HEK293 (cell line): ENCODE results near the gene ALG11.
A peak's percentile ranks its signal among the peaks of the same experiment; 100 is the strongest.

Experiments
- CTCF ChIA-PET: fragments of 350-600 bp; formaldehyde crosslinking; extraction: SDS; loops from one replicate; lab custom pipeline; 2021; ENCODE audit warnings: antibody characterized with exemption; lab: Yijun Ruan, JAX
- POLR2A ChIA-PET: fragments of 300-600 bp; formaldehyde crosslinking; extraction: SDS; loops from one replicate; lab custom pipeline; 2020; ENCODE audit warnings: antibody characterized with exemption, inconsistent platforms; lab: Yijun Ruan, JAX
- H3K27ac ChIP-seq: fragments of 200-500 bp; sonication (Bioruptor generic); 2 replicates; pipeline ENCODE4 v1.5.1; 2014; ENCODE audit warnings: low read depth, low read length, control low read depth, inconsistent platforms; ENCODE audit errors: extremely low read depth
- H3K36me3 ChIP-seq, 2 experiments: fragments of 200-500 bp in 1 of 2; sonication (Bioruptor generic) in 1 of 2; 1 replicate in 1 of 2; 2 replicates in 1 of 2; pipeline ENCODE4 v1.5.1; 2014 to 2017; ENCODE audit warnings: inconsistent platforms in 2 of 2, low read length in 2 of 2; ENCODE audit not compliant: control insufficient read depth in 2 of 2, insufficient read depth in 1 of 2
- H3K4me1 ChIP-seq: fragments of 200-500 bp; sonication (Bioruptor generic); 2 replicates; pipeline ENCODE4 v1.5.1; 2014; ENCODE audit warnings: mild to moderate bottlenecking, low read length, inconsistent platforms; ENCODE audit not compliant: control insufficient read depth, insufficient read depth
- H3K4me3 ChIP-seq: 2 replicates; pipeline ENCODE4 v1.5.1; 2011; ENCODE audit warnings: low read depth, mild to moderate bottlenecking, control low read depth, low read length, moderate library complexity
- H3K9me3 ChIP-seq: fragments of 200-500 bp; sonication (Bioruptor generic); 2 replicates; pipeline ENCODE4 v1.5.1; 2014; ENCODE audit warnings: low read depth, low read length, inconsistent platforms; ENCODE audit not compliant: control insufficient read depth, insufficient read depth
- BCL11A ChIP-seq: fragments of 450-650 bp; formaldehyde crosslinking; IDR thresholded peaks from 2 replicates; pipeline ENCODE4 v1.5.1; 2016; ENCODE audit warnings: low read depth, missing biosample characterization, missing genetic modification characterization
- IKZF3 ChIP-seq: fragments of 450-650 bp; IDR thresholded peaks from 2 replicates; pipeline ENCODE4 v1.5.0; 2018; ENCODE audit warnings: missing biosample characterization, mild to moderate bottlenecking, missing genetic modification characterization, moderate library complexity
- KLF16 ChIP-seq: fragments of 450-650 bp; formaldehyde crosslinking; IDR thresholded peaks from 2 replicates; pipeline ENCODE4 v1.5.1; 2017; ENCODE audit warnings: missing biosample characterization, missing genetic modification characterization
- KLF17 ChIP-seq: fragments of 450-650 bp; formaldehyde crosslinking; IDR thresholded peaks from 2 replicates; pipeline ENCODE4 v1.5.1; 2016; ENCODE audit warnings: missing biosample characterization, missing genetic modification characterization
- PRDM4 ChIP-seq: fragments of 450-650 bp; formaldehyde crosslinking; IDR thresholded peaks from 2 replicates; pipeline ENCODE4 v1.5.1; 2017; ENCODE audit warnings: missing biosample characterization, missing genetic modification characterization
- YY1 ChIP-seq: fragments of 450-650 bp; formaldehyde crosslinking; IDR thresholded peaks from 2 replicates; pipeline ENCODE4 v1.5.1; 2018; ENCODE audit warnings: missing biosample characterization, missing genetic modification characterization
- ZFP69B ChIP-seq: fragments of 450-650 bp; formaldehyde crosslinking; IDR thresholded peaks from 2 replicates; pipeline ENCODE4 v1.5.1; 2016; ENCODE audit warnings: missing biosample characterization, missing genetic modification characterization
- ZNF10 ChIP-seq: fragments of 450-650 bp; formaldehyde crosslinking; IDR thresholded peaks from 2 replicates; pipeline ENCODE4 v1.5.1; 2017; ENCODE audit warnings: missing biosample characterization, missing genetic modification characterization
- ZNF280C ChIP-seq: fragments of 450-650 bp; formaldehyde crosslinking; IDR thresholded peaks from 2 replicates; pipeline ENCODE4 v1.5.1; 2016; ENCODE audit warnings: missing biosample characterization, missing genetic modification characterization
- ZNF335 ChIP-seq: fragments of 450-650 bp; formaldehyde crosslinking; conservative IDR thresholded peaks from 2 replicates; pipeline ENCODE4 v1.5.1; 2016; ENCODE audit warnings: missing biosample characterization, missing genetic modification characterization
- ZNF391 ChIP-seq: fragments of 450-650 bp; formaldehyde crosslinking; IDR thresholded peaks from 2 replicates; pipeline ENCODE4 v1.5.1; 2016; ENCODE audit warnings: low read depth, missing biosample characterization, missing genetic modification characterization, borderline replicate concordance
- ZNF560 ChIP-seq: fragments of 450-650 bp; formaldehyde crosslinking; IDR thresholded peaks from 2 replicates; pipeline ENCODE4 v1.5.1; 2017; ENCODE audit warnings: missing biosample characterization, missing genetic modification characterization, borderline replicate concordance
- ZNF585B ChIP-seq: fragments of 450-650 bp; formaldehyde crosslinking; IDR thresholded peaks from 2 replicates; pipeline ENCODE4 v1.5.1; 2016; ENCODE audit warnings: missing biosample characterization, missing genetic modification characterization
- ZNF596 ChIP-seq: fragments of 450-650 bp; IDR thresholded peaks from 2 replicates; pipeline ENCODE4 v1.5.0; 2018; ENCODE audit warnings: missing biosample characterization, mild to moderate bottlenecking, missing genetic modification characterization, moderate library complexity
- ZNF629 ChIP-seq: fragments of 450-650 bp; formaldehyde crosslinking; IDR thresholded peaks from 2 replicates; pipeline ENCODE4 v1.5.1; 2017; ENCODE audit warnings: missing biosample characterization, missing genetic modification characterization
- ZNF701 ChIP-seq: fragments of 450-650 bp; formaldehyde crosslinking; IDR thresholded peaks from 2 replicates; pipeline ENCODE4 v1.5.1; 2016; ENCODE audit warnings: missing biosample characterization, missing genetic modification characterization
- ZSCAN16 ChIP-seq: fragments of 450-650 bp; formaldehyde crosslinking; IDR thresholded peaks from 2 replicates; pipeline ENCODE4 v1.5.1; 2016; ENCODE audit warnings: missing biosample characterization, missing genetic modification characterization
- ZSCAN30 ChIP-seq: fragments of 450-650 bp; IDR thresholded peaks from 2 replicates; pipeline ENCODE4 v1.5.1; 2018; ENCODE audit warnings: missing biosample characterization, mild to moderate bottlenecking, missing genetic modification characterization, moderate library complexity

Gene ALG11

GRCh38 chr13:52016296-52016695 lies 4.1 kb downstream of the ALG11 start:
- no peak overlapping the region for H3K4me3 ChIP-seq
- H3K4me1 ChIP-seq: no peaks in the 10 kb centered on the region
- peaks cover 3 to 25% of the 10 kb centered on the region in 2 experiments; a peak in 2 of 3 replicates for H3K36me3 ChIP-seq
- no peaks in the 10 kb centered on the region for H3K9me3 ChIP-seq
- CTCF ChIA-PET: no interaction called here
- POLR2A ChIA-PET: no interaction called here
- TF ChIP-seq ZNF560 (tag by site-specific recombination): no peak
- no peak for TF ChIP-seq KLF16 (tag by site-specific recombination)
- peak; percentile 96 for TF ChIP-seq ZNF585B (tag by site-specific recombination)
- no peak overlapping the region for H3K27ac ChIP-seq

GRCh38 chr13:52020191-52020590 lies 8.0 kb downstream of the ALG11 start:
- H3K27ac ChIP-seq: no peak overlapping the region
- TF ChIP-seq YY1 (tag by site-specific recombination): no peak
- TF ChIP-seq ZNF701: no peak
- no peak for TF ChIP-seq BCL11A (tag by site-specific recombination)
- no peak for TF ChIP-seq ZNF629
- TF ChIP-seq IKZF3: no peak
- TF ChIP-seq KLF17 (tag by site-specific recombination): no peak
- TF ChIP-seq ZNF10 (tag by site-specific recombination): no peak
- no peak for TF ChIP-seq ZNF280C (tag by site-specific recombination)
- no peak overlapping the region for H3K4me3 ChIP-seq
- H3K4me1 ChIP-seq: no peaks in the 10 kb centered on the region
- CTCF ChIA-PET: interaction anchor here (1.0 kb wide), 1 partner anchor 83 kb away, joined by 3 read pairs; no protein-coding TSS in a partner anchor
- no peaks in the 10 kb centered on the region for H3K9me3 ChIP-seq
- H3K36me3 ChIP-seq: peaks cover 3 to 55% of the 10 kb centered on the region in 2 experiments; a peak in 2 of 3 replicates
- POLR2A ChIA-PET: no interaction called here

- CTCF ChIA-PET: interaction anchor here (0.7 to 1.0 kb wide), 2 partner anchors 21 to 94 kb away, joined by 3 read pairs; no protein-coding TSS in a partner anchor
- no peaks in the 10 kb centered on the region for H3K9me3 ChIP-seq
- TF ChIP-seq ZSCAN30 (tag by site-specific recombination) (no peak), ZNF391 (tag by site-specific recombination) (no peak), ZNF585B (tag by site-specific recombination) (no peak), ZNF596 (tag by site-specific recombination) (no peak), PRDM4 (no peak), ZNF335 (tag by site-specific recombination) (no peak), ZFP69B (tag by site-specific recombination) (no peak), ZSCAN16 (tag by site-specific recombination) (no peak)
- no peak overlapping the region for H3K4me3 ChIP-seq
- H3K36me3 ChIP-seq: peaks cover 3 to 67% of the 10 kb centered on the region in 2 experiments; a peak in 2 of 3 replicates
- H3K27ac ChIP-seq: no peak overlapping the region
- no peaks in the 10 kb centered on the region for H3K4me1 ChIP-seq
- POLR2A ChIA-PET: interaction anchor here (1.2 kb wide), 1 partner anchor 10 kb away, joined by 5 read pairs; no protein-coding TSS in a partner anchor
Observed at GRCh38 chr13:52022356-52022755, 10.2 kb downstream of the ALG11 start.
